AG10803 (cell line): Measurements from ENCODE around the gene PHAF1.

ENCODE experiments used
- DNase-seq: peaks from one replicate; pipeline ENCODE4 v3.0.0; 2010; ENCODE audit warnings: low read depth
- H3K4me3 ChIP-seq: 2 replicates; pipeline ENCODE4 v1.5.1; 2011; ENCODE audit warnings: mild to moderate bottlenecking, low read length, control low read depth
- CTCF ChIP-seq: conservative IDR thresholded peaks from 2 replicates; pipeline ENCODE4 v1.5.1; 2011; ENCODE audit warnings: mild to moderate bottlenecking, low read length, control low read depth, inconsistent platforms

PHAF1 gene

DNA sequence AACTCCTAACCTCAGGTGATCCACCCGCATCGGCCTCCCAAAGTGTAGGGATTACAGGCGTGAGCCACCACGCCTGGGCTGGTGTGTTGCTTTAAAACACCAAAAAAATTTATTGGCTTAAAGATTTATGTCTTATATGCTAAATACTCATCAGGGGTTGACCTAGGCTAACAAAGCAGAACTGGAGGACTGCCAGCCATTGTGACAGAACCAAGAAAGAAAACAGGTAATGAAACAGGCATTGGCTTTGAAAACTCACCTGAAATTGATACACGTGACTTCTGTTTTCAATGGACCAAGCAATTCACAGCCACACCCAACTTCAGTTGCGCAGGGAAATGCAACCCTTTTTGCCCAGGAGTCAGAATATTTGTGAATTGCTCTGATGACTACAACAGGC lies 4.9 kb upstream of the PHAF1 start:
- TF ChIP-seq CTCF, result no peak
- H3K4me3 ChIP-seq, result no peak overlapping the region
- DNase-seq, result no peak

DNA sequence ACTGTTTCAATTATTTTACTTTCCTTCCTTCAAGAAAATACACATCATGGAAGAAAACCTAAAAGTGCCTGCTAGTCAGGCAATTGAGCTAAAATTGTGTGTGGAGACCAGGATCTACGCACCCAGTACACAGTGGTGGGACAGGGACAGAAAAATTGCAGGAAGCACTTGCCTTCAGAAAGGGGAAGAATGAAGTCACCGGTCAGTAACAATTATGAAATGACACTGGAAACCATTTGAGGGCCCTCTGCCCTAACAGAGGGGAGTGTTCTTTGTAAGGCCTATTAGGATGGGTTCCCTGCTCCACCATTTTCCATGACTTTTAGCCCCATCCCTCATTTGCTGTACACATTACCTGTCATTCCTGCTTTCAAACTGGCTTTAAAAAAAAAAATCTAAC lies 4.5 kb upstream of the PHAF1 start:
- no peak for DNase-seq
- no peak for TF ChIP-seq CTCF
- no peak overlapping the region for H3K4me3 ChIP-seq

DNA sequence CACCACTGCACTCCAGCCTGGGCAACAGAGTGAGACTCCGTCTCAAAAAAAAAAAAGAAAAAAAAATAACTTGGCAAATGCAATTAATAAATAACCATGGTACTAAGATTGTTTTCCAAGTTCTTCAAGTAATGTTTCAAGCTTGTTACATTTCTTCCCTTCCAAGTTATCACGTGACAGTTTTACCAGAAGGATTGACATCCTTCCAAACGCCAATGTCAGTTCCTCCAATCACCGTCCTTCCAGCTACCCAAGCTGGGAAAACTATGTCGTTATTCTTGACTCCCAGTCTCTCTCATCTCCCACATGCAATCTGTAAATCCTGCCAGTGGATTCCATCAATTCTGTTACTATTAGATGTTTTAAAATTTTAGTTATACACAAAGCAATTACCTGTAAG lies 3.9 kb upstream of the PHAF1 start:
- TF ChIP-seq CTCF, result no peak
- no peak overlapping the region for H3K4me3 ChIP-seq
- peak; percentile 66 for DNase-seq

- DNase-seq, result no peak
- TF ChIP-seq CTCF, result no peak
- H3K4me3 ChIP-seq, result no peak overlapping the region
Measured at GRCh38 chr16:67108489-67108888, 1.3 kb upstream of the PHAF1 start.

DNA sequence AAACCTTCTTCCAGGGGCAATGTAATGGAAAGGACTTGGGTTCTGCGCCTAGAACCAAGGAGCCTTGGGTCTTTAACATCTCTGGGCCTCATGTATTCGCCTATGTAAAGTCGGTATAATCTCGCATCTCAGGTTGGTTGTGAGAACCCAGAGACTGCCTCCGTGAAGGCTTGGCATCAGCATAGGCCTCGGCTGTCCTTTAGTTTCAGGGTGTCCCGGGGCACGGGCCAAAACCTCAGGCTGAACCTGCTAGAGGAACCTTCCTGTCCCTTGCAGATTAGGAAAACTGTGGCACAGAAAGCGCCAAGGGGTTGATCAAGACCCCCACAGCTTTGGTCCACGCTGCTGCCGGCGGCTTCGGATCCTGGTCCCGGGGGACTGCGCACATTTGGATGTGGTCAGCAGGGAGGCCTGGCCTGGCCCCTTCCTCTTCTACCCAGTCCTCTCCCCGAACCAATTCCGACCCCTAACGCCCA lies 772 bp upstream of the PHAF1 start:
- DNase-seq, result no peak
- peak overlapping the region; percentile 76 for H3K4me3 ChIP-seq
- TF ChIP-seq CTCF, result no peak

DNA sequence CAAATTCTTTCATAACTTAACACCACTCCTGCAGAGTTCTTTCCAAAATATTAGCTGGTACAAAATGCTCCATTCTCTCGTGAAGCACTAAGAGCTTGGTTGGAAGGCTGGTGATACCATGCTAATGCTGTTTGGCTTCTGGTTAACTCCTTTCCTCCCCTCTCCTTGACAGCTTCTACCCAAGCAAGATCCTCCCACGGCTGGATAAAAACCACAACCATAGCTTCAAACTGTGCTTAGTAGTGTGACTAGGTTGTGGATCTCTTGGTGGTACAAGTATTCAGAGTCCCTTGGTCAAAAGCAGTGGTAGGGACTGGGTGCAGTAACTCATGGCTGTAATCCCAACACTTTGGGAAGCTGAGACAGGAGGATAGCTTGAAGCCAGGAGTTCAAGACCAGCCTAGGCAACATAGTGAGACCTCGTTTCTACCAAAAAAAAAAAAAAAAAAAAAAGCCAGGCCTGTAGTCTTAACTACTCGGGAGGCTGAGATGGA lies 2.3 kb downstream of the PHAF1 start:
- no peak for DNase-seq
- TF ChIP-seq CTCF, result no peak
- no peak overlapping the region for H3K4me3 ChIP-seq

DNA sequence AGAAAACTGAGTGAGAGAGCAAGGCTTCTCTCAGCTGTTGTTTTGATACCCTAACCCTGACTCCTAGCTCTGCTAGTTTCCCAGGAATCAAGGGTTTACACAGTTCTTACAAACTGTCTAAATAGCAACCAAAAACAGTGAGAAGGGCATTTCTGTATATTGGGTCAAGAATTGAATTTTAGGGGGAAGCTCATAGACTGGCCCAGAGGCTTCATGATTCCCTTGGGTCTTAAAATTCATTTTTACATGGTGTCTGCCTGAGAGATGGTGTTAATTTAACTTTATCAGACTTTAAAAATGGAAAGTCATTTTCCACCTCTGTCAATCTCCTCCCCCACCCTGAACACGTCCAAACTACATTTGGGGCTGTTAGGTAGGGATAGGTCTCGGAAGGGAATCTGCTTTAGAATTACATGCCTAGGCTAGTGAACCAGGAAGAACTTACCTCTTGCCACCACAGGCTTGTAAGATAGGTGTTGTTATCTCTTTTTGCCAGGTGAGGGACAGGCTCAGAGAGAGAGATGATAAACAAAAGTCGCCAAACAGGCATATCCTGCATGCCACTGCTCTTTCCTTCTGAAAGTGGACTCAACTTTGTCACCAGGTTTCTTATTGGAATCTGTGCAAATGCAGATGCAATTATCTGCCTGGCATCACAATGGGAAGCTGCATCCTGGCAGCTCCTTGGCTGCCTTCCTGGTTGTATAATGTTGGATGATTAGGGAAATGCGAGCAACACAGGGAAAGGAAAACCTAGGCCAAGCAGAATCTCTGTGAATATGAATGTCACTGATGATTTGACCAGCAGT lies 3.1 kb downstream of the PHAF1 start:
- TF ChIP-seq CTCF, result no peak
- H3K4me3 ChIP-seq, result no peak overlapping the region
- no peak for DNase-seq
